ENCODE data around the gene NOC2L. TPM values are rescaled to one million over a fixed set of nuclear protein-coding genes. Genes with fewer than 3 reads are reported as not detected.

The NOC2L gene
- total RNA-seq, 4 donors from 2014 or later = 35.3 to 54.1 (median 47.5) TPM

- Histone ChIP-seq H3K9me3 (no peaks in the 10 kb centered on the region), H3K27me3 (peaks cover 0 to 90% (median 17%) of the 10 kb centered on the region in 4 donors), H3K4me1 (peaks cover 7 to 16% (median 13%) of the 10 kb centered on the region in 4 donors), H3K4me3 (no peak overlapping the region), H3K27ac (replicated peaks in 1 of 4) (no peak overlapping the region), H3K36me3 (no peaks in the 10 kb centered on the region)
- 90% methylated on average over 20 of the region's 40 CpGs for WGBS
- no peak for DNase-seq (ENCODE audit: extremely low spot score)
- intact Hi-C loops (cut with DNase I) = no loop called here
- TF ChIP-seq POLR2AphosphoS5 (IDR thresholded peaks at IDR 0.05) = no peak
- no peak for TF ChIP-seq POLR2A (IDR thresholded peaks at IDR 0.05; ENCODE audit: low read depth)
- TF ChIP-seq EP300 (IDR thresholded peaks at IDR 0.05) = no peak
- TF ChIP-seq CTCF (IDR thresholded peaks at IDR 0.05) = no peak
These were observed 29.1 kb downstream of the NOC2L start for GRCh38 chr1:929712-930632.

GRCh38 chr1:928825-929661 lies 30.0 kb downstream of the NOC2L start:
- no peak for DNase-seq (ENCODE audit: extremely low spot score)
- H3K27me3 ChIP-seq = peaks cover 0 to 97% (median 18%) of the 10 kb centered on the region in 4 donors
- H3K4me1 ChIP-seq = peaks cover 13 to 23% (median 21%) of the 10 kb centered on the region in 4 donors
- no peaks in the 10 kb centered on the region for H3K9me3 ChIP-seq
- no peak overlapping the region for H3K4me3 ChIP-seq
- intact Hi-C loops (cut with DNase I) = no loop called here
- H3K27ac ChIP-seq (replicated peaks in 1 of 4) = no peak overlapping the region
- 83% methylated on average over 38 of the region's 40 CpGs for WGBS
- no peaks in the 10 kb centered on the region for H3K36me3 ChIP-seq
- TF ChIP-seq CTCF (IDR thresholded peaks at IDR 0.05) (no peak), EP300 (IDR thresholded peaks at IDR 0.05) (no peak), POLR2A (IDR thresholded peaks at IDR 0.05; ENCODE audit: low read depth) (no peak), POLR2AphosphoS5 (IDR thresholded peaks at IDR 0.05) (no peak)

- intact Hi-C loops (cut with DNase I) = no loop called here
- no peak overlapping the region for H3K27ac ChIP-seq (replicated peaks in 1 of 4)
- H3K9me3 ChIP-seq = no peaks in the 10 kb centered on the region
- peaks cover 20 to 36% (median 33%) of the 10 kb centered on the region in 4 donors for H3K4me1 ChIP-seq
- WGBS = 59% methylated on average over 10 of the region's 10 CpGs
- TF ChIP-seq POLR2AphosphoS5 (IDR thresholded peaks at IDR 0.05) = no peak
- no peak for DNase-seq (ENCODE audit: extremely low spot score)
- no peaks in the 10 kb centered on the region for H3K36me3 ChIP-seq
- peaks cover 0 to 99% (median 16%) of the 10 kb centered on the region in 4 donors for H3K27me3 ChIP-seq
- H3K4me3 ChIP-seq = no peak overlapping the region
These were observed 31.3 kb downstream of the NOC2L start for GRCh38 chr1:927748-928147.

GRCh38 chr1:927234-927633 lies 31.8 kb downstream of the NOC2L start:
- no peaks in the 10 kb centered on the region for H3K36me3 ChIP-seq
- H3K27ac ChIP-seq (replicated peaks in 1 of 4) = no peak overlapping the region
- no peak for DNase-seq (ENCODE audit: extremely low spot score)
- peaks cover 20 to 41% (median 37%) of the 10 kb centered on the region in 4 donors for H3K4me1 ChIP-seq
- TF ChIP-seq POLR2A (IDR thresholded peaks at IDR 0.05; ENCODE audit: low read depth) (no peak), EP300 (IDR thresholded peaks at IDR 0.05) (no peak), CTCF (IDR thresholded peaks at IDR 0.05) (no peak), POLR2AphosphoS5 (IDR thresholded peaks at IDR 0.05) (no peak)
- H3K27me3 ChIP-seq = peaks cover 0 to 99% (median 16%) of the 10 kb centered on the region in 4 donors
- WGBS = 86% methylated on average over 9 of the region's 9 CpGs
- H3K9me3 ChIP-seq = no peaks in the 10 kb centered on the region
- no peak overlapping the region for H3K4me3 ChIP-seq
- intact Hi-C loops (cut with DNase I) = no loop called here

Measured in esophagus muscularis mucosa (tissue), 4 donors.